ENCODE data around the gene OR52N4.

Gene OR52N4

GRCh38 chr11:5767056-5767455 is 13.0 kb downstream of the OR52N4 start:
- Mint-ChIP-seq H3K4me3 (no peak overlapping the region), H3K4me1 (no peaks in the 10 kb centered on the region), H3K27me3 (no peaks in the 10 kb centered on the region), H3K36me3 (ENCODE audit: low read depth) (no peaks in the 10 kb centered on the region), H3K27ac (no peak overlapping the region), H3K9me3 (no peaks in the 10 kb centered on the region)
- ATAC-seq, result no peak
- DNase-seq, result no peak

GRCh38 chr11:5783255-5783654 is 29.2 kb downstream of the OR52N4 start, which contains the start of gene OR52N5:
OR52N5 (minus strand) TSS chr11:5783355; CDS start chr11:5778634, 4,721 bp downstream.
- H3K27me3 Mint-ChIP-seq, result peaks cover under 1% of the 10 kb centered on the region
- H3K27ac Mint-ChIP-seq, result no peak within 1 kb of the TSS
- DNase-seq (no peak), ATAC-seq (no peak)
- H3K4me3 Mint-ChIP-seq, result no peak within 1 kb of the TSS
- no peaks in the 10 kb centered on the region for H3K4me1 Mint-ChIP-seq
- H3K9me3 Mint-ChIP-seq, result no peaks in the 10 kb centered on the region
- H3K36me3 Mint-ChIP-seq (ENCODE audit: low read depth), result no peaks in the 10 kb centered on the region

GRCh38 chr11:5791165-5791564 is 37.1 kb downstream of the OR52N4 start, which contains the start of gene OR52N1:
OR52N1 (minus strand) TSS chr11:5791265; CDS start chr11:5788816, 2,449 bp downstream.
- H3K4me3 Mint-ChIP-seq, result no peak within 1 kb of the TSS
- ATAC-seq (no peak), DNase-seq (no peak)
- no peaks in the 10 kb centered on the region for H3K4me1 Mint-ChIP-seq
- H3K9me3 Mint-ChIP-seq, result no peaks in the 10 kb centered on the region
- no peaks in the 10 kb centered on the region for H3K27me3 Mint-ChIP-seq
- no peak within 1 kb of the TSS for H3K27ac Mint-ChIP-seq
- no peaks in the 10 kb centered on the region for H3K36me3 Mint-ChIP-seq (ENCODE audit: low read depth)

GRCh38 chr11:5796541-5796940 is 42.5 kb downstream of the OR52N4 start:
- no peak for ATAC-seq
- Mint-ChIP-seq H3K27ac (no peak overlapping the region), H3K36me3 (ENCODE audit: low read depth) (no peaks in the 10 kb centered on the region), H3K4me3 (no peak overlapping the region), H3K4me1 (no peaks in the 10 kb centered on the region), H3K9me3 (no peaks in the 10 kb centered on the region), H3K27me3 (peaks cover 9% of the 10 kb centered on the region)
- DNase-seq, result no peak

- H3K4me1 Mint-ChIP-seq, result peaks cover 3% of the 10 kb centered on the region
- H3K9me3 Mint-ChIP-seq, result peaks cover 11% of the 10 kb centered on the region
- DNase-seq (no peak), ATAC-seq (no peak)
- peaks cover 2% of the 10 kb centered on the region for H3K36me3 Mint-ChIP-seq (ENCODE audit: low read depth)
- H3K4me3 Mint-ChIP-seq, result no peak overlapping the region
- H3K27me3 Mint-ChIP-seq, result peaks cover 11% of the 10 kb centered on the region
- H3K27ac Mint-ChIP-seq, result no peak overlapping the region
These were observed 49.9 kb downstream of the OR52N4 start for GRCh38 chr11:5803982-5804381.
